NCI-H1436 (cell line): ENCODE data around the gene STC2.

Experiments
- DNase-seq: peaks from one replicate; lab custom pipeline; 2025; lab: John Stamatoyannopoulos, UW

The STC2 gene

GRCh38 chr5:173329491-173330337, 1.5 kb upstream of the STC2 start:
- no peak for DNase-seq

GRCh38 chr5:173328844-173329490, 753 bp upstream of the STC2 start:
- no peak for DNase-seq

GRCh38 chr5:173327084-173327947, 898 bp downstream of the STC2 start:
- DNase-seq, result no peak

GRCh38 chr5:173326501-173326960, 1.7 kb downstream of the STC2 start:
- DNase-seq, result no peak

- DNase-seq, result no peak
These were observed 3.0 kb downstream of the STC2 start for GRCh38 chr5:173325091-173325698.

- DNase-seq, result no peak
These were observed 3.9 kb downstream of the STC2 start for GRCh38 chr5:173324115-173325001.

GRCh38 chr5:173323799-173324114, 4.5 kb downstream of the STC2 start:
- DNase-seq, result no peak

- no peak for DNase-seq
These were observed 5.0 kb downstream of the STC2 start for GRCh38 chr5:173323106-173323798.

- no peak for DNase-seq
These were observed 6.3 kb downstream of the STC2 start for GRCh38 chr5:173321886-173322285.

GRCh38 chr5:173320259-173320658, 8.0 kb downstream of the STC2 start:
- no peak for DNase-seq

- DNase-seq, result no peak
These were observed 8.6 kb downstream of the STC2 start for GRCh38 chr5:173319646-173320045.

GRCh38 chr5:173318881-173319620, 9.2 kb downstream of the STC2 start:
- no peak for DNase-seq

GRCh38 chr5:173318330-173318729, 9.9 kb downstream of the STC2 start:
- no peak for DNase-seq

GRCh38 chr5:173317852-173318251, 10.4 kb downstream of the STC2 start:
- no peak for DNase-seq

GRCh38 chr5:173317091-173317730, 11.0 kb downstream of the STC2 start:
- no peak for DNase-seq

- DNase-seq, result no peak
These were observed 11.7 kb downstream of the STC2 start for GRCh38 chr5:173316339-173317020.

GRCh38 chr5:173315495-173316338, 12.5 kb downstream of the STC2 start:
- no peak for DNase-seq
